Adrenal gland (tissue), 5 donors: ENCODE data around the gene BAZ1A.

ENCODE experiments used
- POLR2A ChIP-seq, 2 donors: fragments of 450-650 bp; IDR thresholded peaks; one replicate each; pipeline ENCODE4 v1.6.1; 2017; ENCODE audit warnings: antibody characterized with exemption in 2 of 2, mild to moderate bottlenecking in 2 of 2, moderate library complexity in 1 of 2
- TF ChIP-seq, protein P1 (sequence below), 6 experiments: fragments of 450-650 bp in 4 of 6; fragments of 200-600 bp in 2 of 6; sonication (generic) in 1 of 6; IDR thresholded peaks; 1 replicate in 5 of 6; 2 replicates in 1 of 6; pipeline versions ENCODE4 v1.5.1 to v1.8.0; 2016 to 2021; ENCODE audit warnings: antibody characterized with exemption in 6 of 6, mild to moderate bottlenecking in 2 of 6, moderate library complexity in 1 of 6
- donor health status: DM: no; HTN: no; CAD: no.

DNA sequence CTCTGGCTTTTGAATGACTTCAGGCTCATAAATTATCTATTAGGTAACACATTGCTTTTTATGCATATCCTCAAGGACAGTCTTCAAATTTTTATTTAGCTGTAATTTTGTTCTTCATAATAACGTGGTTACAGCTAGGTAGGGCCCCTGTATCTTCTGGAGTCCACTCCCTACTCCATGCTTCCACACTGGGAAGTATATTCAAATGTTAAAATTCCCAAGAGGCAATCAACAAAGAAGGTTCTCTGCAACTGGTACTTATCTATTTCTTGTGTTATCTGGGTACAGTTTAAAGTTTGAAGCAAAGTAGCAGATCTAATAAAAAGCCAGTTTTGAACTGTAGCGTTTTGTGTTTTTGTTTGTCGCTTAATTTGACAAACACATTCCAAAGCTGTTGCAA lies 20.1 kb upstream of the BAZ1A start:
- TF ChIP-seq, protein P1, sequence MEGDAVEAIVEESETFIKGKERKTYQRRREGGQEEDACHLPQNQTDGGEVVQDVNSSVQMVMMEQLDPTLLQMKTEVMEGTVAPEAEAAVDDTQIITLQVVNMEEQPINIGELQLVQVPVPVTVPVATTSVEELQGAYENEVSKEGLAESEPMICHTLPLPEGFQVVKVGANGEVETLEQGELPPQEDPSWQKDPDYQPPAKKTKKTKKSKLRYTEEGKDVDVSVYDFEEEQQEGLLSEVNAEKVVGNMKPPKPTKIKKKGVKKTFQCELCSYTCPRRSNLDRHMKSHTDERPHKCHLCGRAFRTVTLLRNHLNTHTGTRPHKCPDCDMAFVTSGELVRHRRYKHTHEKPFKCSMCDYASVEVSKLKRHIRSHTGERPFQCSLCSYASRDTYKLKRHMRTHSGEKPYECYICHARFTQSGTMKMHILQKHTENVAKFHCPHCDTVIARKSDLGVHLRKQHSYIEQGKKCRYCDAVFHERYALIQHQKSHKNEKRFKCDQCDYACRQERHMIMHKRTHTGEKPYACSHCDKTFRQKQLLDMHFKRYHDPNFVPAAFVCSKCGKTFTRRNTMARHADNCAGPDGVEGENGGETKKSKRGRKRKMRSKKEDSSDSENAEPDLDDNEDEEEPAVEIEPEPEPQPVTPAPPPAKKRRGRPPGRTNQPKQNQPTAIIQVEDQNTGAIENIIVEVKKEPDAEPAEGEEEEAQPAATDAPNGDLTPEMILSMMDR (IDR thresholded peaks at IDR 0.05): no peak
- no peak for TF ChIP-seq POLR2A (IDR thresholded peaks at IDR 0.05)
